AG09319 (cell line): ENCODE data around the gene C2CD4D.
A peak's percentile ranks its signal among the peaks of the same experiment; 100 is the strongest.
"Not testable (repeated sequence)": the region's sequence is repeated elsewhere in the genome, so short reads cannot be mapped to it uniquely, and the experiment has no call there.

Experiments
- DNase-seq: peaks from one replicate; pipeline ENCODE4 v3.0.0-alpha.2; 2010; ENCODE audit warnings: low read depth; ENCODE audit errors: extremely low read depth
- CTCF ChIP-seq: IDR thresholded peaks from 2 replicates; pipeline ENCODE4 v1.5.1; 2011; ENCODE audit warnings: low read depth, mild to moderate bottlenecking, inconsistent platforms, low read length, moderate library complexity

C2CD4D gene

GRCh38 chr1:151881479-151881878 lies 41.9 kb upstream of the C2CD4D start:
- DNase-seq: no peak
- peak; percentile 2 for TF ChIP-seq CTCF

DNA sequence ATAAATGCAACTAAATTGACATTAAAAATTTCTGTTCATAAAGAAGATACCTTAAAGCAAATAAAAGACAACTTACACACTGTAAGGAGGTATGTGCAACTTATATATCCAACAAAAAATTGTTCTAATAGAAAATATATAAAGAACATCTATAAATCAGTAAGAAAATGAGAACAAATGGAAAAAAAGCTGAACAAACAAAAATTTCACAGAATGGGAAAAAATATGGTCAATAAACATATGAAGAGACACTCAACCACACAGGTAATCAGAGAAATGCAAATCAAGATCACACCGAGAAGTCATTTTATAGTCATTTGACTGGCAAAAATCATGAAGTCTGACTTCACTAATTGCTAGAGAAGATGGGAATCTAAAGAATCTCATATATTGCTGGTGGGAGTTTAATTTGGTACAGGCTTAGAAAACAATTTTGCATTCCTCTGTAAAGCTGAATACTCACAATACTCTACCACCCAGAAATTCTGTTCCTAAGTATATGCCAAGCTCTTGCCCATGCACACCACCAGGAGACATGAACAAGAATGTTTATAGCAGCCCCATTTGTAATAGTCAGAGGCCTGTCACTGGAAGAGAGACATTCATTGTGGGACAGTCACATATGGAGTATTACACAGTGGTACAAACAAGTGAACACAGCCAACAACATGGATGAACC lies 35.9 kb upstream of the C2CD4D start:
- TF ChIP-seq CTCF: no peak

DNA sequence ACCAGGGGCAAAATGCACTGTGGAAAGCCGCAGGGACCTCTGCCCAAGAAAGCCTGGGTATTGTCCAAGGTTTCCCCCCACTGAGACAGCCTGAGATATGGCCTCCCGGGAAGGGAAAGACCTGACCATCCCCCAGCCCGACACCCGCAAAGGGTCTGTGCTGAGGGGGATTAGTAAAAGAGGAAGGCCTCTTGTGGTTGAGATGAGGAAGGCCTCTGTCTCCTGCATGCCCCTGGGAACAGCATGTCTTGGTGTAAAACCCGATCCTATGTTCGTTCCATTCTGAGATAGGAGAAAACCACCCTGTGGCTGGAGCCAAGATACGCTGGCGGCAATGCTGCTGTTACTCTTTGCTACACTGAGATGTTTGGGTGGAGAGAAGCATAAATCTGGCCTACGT lies 33.2 kb upstream of the C2CD4D start:
- not testable (repeated sequence) for DNase-seq

More for the DNA sequence above, 35.9 kb upstream of the C2CD4D start:
- DNase-seq: no peak

GRCh38 chr1:151871284-151872030 lies 31.8 kb upstream of the C2CD4D start:
- TF ChIP-seq CTCF: no peak
- DNase-seq: no peak

- DNase-seq: no peak
- no peak for TF ChIP-seq CTCF
Measured at GRCh38 chr1:151868486-151868885, 28.9 kb upstream of the C2CD4D start.

GRCh38 chr1:151867765-151868411 lies 28.3 kb upstream of the C2CD4D start:
- TF ChIP-seq CTCF: no peak
- no peak for DNase-seq

GRCh38 chr1:151867321-151867720 lies 27.7 kb upstream of the C2CD4D start:
- no peak for DNase-seq
- no peak for TF ChIP-seq CTCF
